H1 (cell line): ENCODE results near the gene CWC27. TPM values are rescaled to one million over a fixed set of nuclear protein-coding genes. Genes with fewer than 3 reads are reported as not detected.

ENCODE experiments used
- CTCF ChIA-PET: fragments of 300-600 bp; sonication (Branson Sonifier 250); formaldehyde crosslinking; loops from one replicate; lab custom pipeline; 2021; ENCODE audit not compliant: partially characterized antibody; lab: Charles Lee
- POLR2A ChIA-PET: fragments of 300-600 bp; sonication (Branson Sonifier 250); formaldehyde crosslinking; loops from one replicate; lab custom pipeline; 2021; ENCODE audit warnings: inconsistent platforms; ENCODE audit not compliant: partially characterized antibody; lab: Charles Lee
- DNase-seq, 2 experiments: peaks; one replicate each; pipeline versions ENCODE4 v3.0.0 to v3.0.0-alpha.2; 2010 to 2022; ENCODE audit warnings: low spot score in 2 of 2, low read depth in 1 of 2, mixed read lengths in 1 of 2
- FAIRE-seq: peaks from 2 replicates; lab custom pipeline; 2011; peaks lifted over from hg19 to GRCh38; lab: Jason Lieb, UNC
- H2AFZ ChIP-seq: 2 replicates; pipeline ENCODE4 v1.8.1; 2012; ENCODE audit warnings: low read length, inconsistent platforms
- H2AK5ac ChIP-seq: 2 replicates; pipeline ENCODE4 v1.6.1; 2013; ENCODE audit warnings: low read depth, low read length
- H2BK120ac ChIP-seq: replicated peaks from 2 replicates; pipeline ENCODE3; 2013; ENCODE audit warnings: low read depth, low read length, inconsistent platforms
- H2BK12ac ChIP-seq: 2 replicates; pipeline ENCODE4 v1.6.1; 2013; ENCODE audit warnings: low read depth, low read length
- H2BK15ac ChIP-seq: 2 replicates; pipeline ENCODE4 v1.6.1; 2013; ENCODE audit warnings: low read length
- H2BK20ac ChIP-seq: 2 replicates; pipeline ENCODE4 v1.6.1; 2013; ENCODE audit warnings: low read length
- H2BK5ac ChIP-seq: 2 replicates; pipeline ENCODE4 v1.6.1; 2013; ENCODE audit warnings: low read depth, low read length
- H3K14ac ChIP-seq: 2 replicates; pipeline ENCODE4 v1.6.1; 2013; ENCODE audit warnings: inconsistent platforms; ENCODE audit not compliant: insufficient read length
- H3K18ac ChIP-seq: 2 replicates; pipeline ENCODE4 v1.6.1; 2013; ENCODE audit warnings: low read length; ENCODE audit errors: extremely low read depth
- H3K23ac ChIP-seq: 2 replicates; pipeline ENCODE4 v1.6.1; 2013; ENCODE audit warnings: inconsistent platforms; ENCODE audit not compliant: insufficient read length
- H3K23me2 ChIP-seq: 2 replicates; pipeline ENCODE4 v1.6.1; 2013; ENCODE audit warnings: low read depth, low read length
- H3K27ac ChIP-seq: 2 replicates; pipeline ENCODE4 v1.6.1; 2011; ENCODE audit warnings: low read depth, low read length, inconsistent platforms
- H3K27me3 ChIP-seq, 4 experiments: replicated peaks in 1 of 4; 1 replicate in 1 of 4; 2 replicates in 3 of 4; pipeline versions ENCODE4 v1.6.1 to v1.8.1; 2011 to 2013; ENCODE audit warnings: low read length in 3 of 4, mild to moderate bottlenecking in 3 of 4, inconsistent platforms in 2 of 4, mixed read lengths in 2 of 4, moderate library complexity in 1 of 4; ENCODE audit not compliant: control insufficient read depth in 3 of 4, insufficient read depth in 3 of 4; ENCODE audit errors: extremely low read depth in 1 of 4
- H3K36me3 ChIP-seq, 4 experiments: 2 replicates each; pipeline versions ENCODE4 v1.6.1 to v1.8.1; 2011 to 2013; ENCODE audit warnings: mild to moderate bottlenecking in 4 of 4, low read length in 3 of 4, moderate library complexity in 2 of 4, control low read depth in 1 of 4, inconsistent platforms in 1 of 4; ENCODE audit not compliant: insufficient read depth in 4 of 4, control insufficient read depth in 2 of 4
- H3K4ac ChIP-seq: replicated peaks from 2 replicates; pipeline ENCODE3; 2013; ENCODE audit warnings: low read length, low read depth, mixed read lengths, inconsistent platforms; ENCODE audit not compliant: insufficient read length
- H3K4me1 ChIP-seq, 4 experiments: replicated peaks in 1 of 4; 1 replicate in 1 of 4; 2 replicates in 3 of 4; pipeline versions ENCODE4 v1.6.1 to v1.8.1; 2011 to 2013; ENCODE audit warnings: low read length in 3 of 4, inconsistent platforms in 2 of 4, mixed read lengths in 1 of 4; ENCODE audit not compliant: insufficient read depth in 4 of 4, control insufficient read depth in 3 of 4
- H3K4me2 ChIP-seq, 2 experiments: 2 replicates each; pipeline versions ENCODE4 v1.6.1 to v1.8.1; 2011 to 2013; ENCODE audit warnings: low read depth in 2 of 2, low read length in 2 of 2, control low read depth in 1 of 2, inconsistent platforms in 1 of 2, mild to moderate bottlenecking in 1 of 2; ENCODE audit not compliant: insufficient read depth in 1 of 2
- H3K4me3 ChIP-seq, 4 experiments: fragments of 200-600, 300-600 bp in 1 of 4; sonication (generic), shearing (Covaris generic), sonication (Bioruptor Twin) in 1 of 4; 2 replicates each; pipeline versions ENCODE4 v1.5.1 to v1.8.1; 2011 to 2016; ENCODE audit warnings: low read length in 4 of 4, low read depth in 3 of 4, control low read depth in 2 of 4, inconsistent platforms in 2 of 4, mild to moderate bottlenecking in 2 of 4, mixed read lengths in 1 of 4, moderate library complexity in 1 of 4; ENCODE audit not compliant: insufficient read depth in 2 of 4; ENCODE audit errors: extremely low read depth in 1 of 4
- H3K56ac ChIP-seq: replicated peaks from 2 replicates; pipeline ENCODE3; 2013; ENCODE audit warnings: low read depth, mild to moderate bottlenecking, mixed read lengths, low read length, inconsistent platforms; ENCODE audit not compliant: insufficient read length
- H3K79me1 ChIP-seq: 2 replicates; pipeline ENCODE4 v1.6.1; 2013; ENCODE audit warnings: low read depth, low read length, control low read depth
- H3K79me2 ChIP-seq, 2 experiments: 2 replicates each; pipeline versions ENCODE4 v1.6.1 to v1.8.1; 2012 to 2013; ENCODE audit warnings: low read length in 2 of 2, mild to moderate bottlenecking in 2 of 2, inconsistent platforms in 1 of 2; ENCODE audit not compliant: insufficient read depth in 2 of 2, control insufficient read depth in 1 of 2
- H3K9ac ChIP-seq, 4 experiments: replicated peaks in 1 of 4; 1 replicate in 1 of 4; 2 replicates in 3 of 4; pipeline versions ENCODE4 v1.6.1 to v1.8.1; 2011 to 2013; ENCODE audit warnings: low read depth in 3 of 4, low read length in 3 of 4, control low read depth in 2 of 4, mild to moderate bottlenecking in 2 of 4, moderate library complexity in 2 of 4, inconsistent platforms in 1 of 4; ENCODE audit errors: extremely low read depth in 1 of 4
- H3K9me3 ChIP-seq, 2 experiments: 2 replicates each; pipeline versions ENCODE4 v1.6.1 to v1.8.1; 2012 to 2013; ENCODE audit warnings: mild to moderate bottlenecking in 2 of 2, moderate library complexity in 2 of 2, control low read depth in 1 of 2, inconsistent platforms in 1 of 2, low read depth in 1 of 2, low read length in 1 of 2, mixed read lengths in 1 of 2; ENCODE audit not compliant: insufficient read depth in 2 of 2
- H4K20me1 ChIP-seq, 2 experiments: replicated peaks in 1 of 2; 2 replicates each; pipeline versions ENCODE3 to v1.8.1; 2011 to 2013; ENCODE audit warnings: inconsistent platforms in 2 of 2, low read length in 2 of 2, mild to moderate bottlenecking in 1 of 2; ENCODE audit not compliant: insufficient read depth in 2 of 2, control insufficient read depth in 1 of 2
- H4K5ac ChIP-seq: 2 replicates; pipeline ENCODE4 v1.6.1; 2013; ENCODE audit warnings: low read length, low read depth, mixed read lengths, inconsistent platforms; ENCODE audit not compliant: insufficient read length
- H4K8ac ChIP-seq: 2 replicates; pipeline ENCODE4 v1.8.0; 2013; ENCODE audit warnings: mild to moderate bottlenecking, moderate library complexity, low read length, inconsistent platforms; ENCODE audit not compliant: insufficient read depth; ENCODE audit errors: extremely low read depth
- H4K91ac ChIP-seq: replicated peaks from 2 replicates; pipeline ENCODE3; 2013; ENCODE audit warnings: low read length, mixed read lengths, inconsistent platforms; ENCODE audit not compliant: insufficient read length
- CEBPB ChIP-seq: IDR thresholded peaks from 2 replicates; pipeline ENCODE4 v1.6.1; 2012; ENCODE audit warnings: low read depth, low read length
- CHD1 ChIP-seq: IDR thresholded peaks from 2 replicates; pipeline ENCODE4 v1.6.1; 2012; ENCODE audit warnings: low read depth, low read length, improper control_type of control experiment
- EGR1 ChIP-seq: IDR thresholded peaks from 2 replicates; pipeline ENCODE4 v1.6.1; 2011; ENCODE audit warnings: low read depth, low read length, borderline replicate concordance
- GABPA ChIP-seq: IDR thresholded peaks from 2 replicates; pipeline ENCODE4 v1.6.1; 2011; ENCODE audit warnings: mild to moderate bottlenecking, low read length, moderate library complexity, borderline replicate concordance; ENCODE audit not compliant: insufficient read depth
- JUND ChIP-seq: IDR thresholded peaks from 2 replicates; pipeline ENCODE4 v1.6.1; 2011; ENCODE audit warnings: mild to moderate bottlenecking, improper control_type of control experiment, low read length
- POLR2A ChIP-seq, 2 experiments: IDR thresholded peaks; 1 replicate in 1 of 2; 2 replicates in 1 of 2; pipeline ENCODE4 v1.6.1; 2011; ENCODE audit warnings: low read depth in 2 of 2, low read length in 2 of 2, mild to moderate bottlenecking in 2 of 2; ENCODE audit errors: control extremely low read depth in 1 of 2
- RAD21 ChIP-seq, 2 experiments: IDR thresholded peaks in 1 of 2; conservative IDR thresholded peaks in 1 of 2; 2 replicates each; pipeline ENCODE4 v1.6.1; 2011; ENCODE audit warnings: low read depth in 2 of 2, low read length in 2 of 2, improper control_type of control experiment in 1 of 2, inconsistent platforms in 1 of 2, mild to moderate bottlenecking in 1 of 2, moderate library complexity in 1 of 2
- WGBS, 2 experiments: shearing (Covaris generic) in 1 of 2; methylation state at CpG; one replicate each; pipeline versions ENCODE4 v1.1.6 to v1.1.7; 2013 to 2015; ENCODE audit warnings: low lambda C conversion rate in 2 of 2, mixed read lengths in 2 of 2, inconsistent platforms in 1 of 2, low coverage in 1 of 2, missing lambda C conversion rate in 1 of 2; ENCODE audit not compliant: insufficient replicate concordance in 2 of 2, insufficient coverage in 1 of 2, insufficient read length in 1 of 2; ENCODE audit errors: extremely low coverage in 1 of 2, missing lambda C conversion rate in 1 of 2; 5-methylcytosine and 5-hydroxymethylcytosine counted together
- polyA plus RNA-seq, 7 experiments: library from polyadenylated mRNA; depleted of rRNA in 3 of 7; stranded (reverse) in 5 of 7; unstranded in 2 of 7; fragments of >200 nt in 5 of 7; fragments of 200-250 nt in 2 of 7; gene quantifications; 1 replicate in 5 of 7; 2 replicates in 1 of 7; 4 replicates in 1 of 7; pipeline versions ENCODE4 v1.2.1 to v1.2.3, GENCODE V29; 2011 to 2013; ENCODE audit warnings: missing spikeins in 2 of 7, mixed read lengths in 2 of 7
- total RNA-seq: library from RNA; stranded (reverse); fragmentation: NEBNext Ultra II Directional; extraction: Animal tissue kit (Norgen Biotek cat#: 25700); gene quantifications from 2 replicates; pipeline ENCODE4 v1.2.1, GENCODE V29; 2021

The CWC27 gene
- total and polyA plus RNA-seq, 2 of the 8 experiments (the other 6 are each of a cell fraction or from before 2014, with no cell fraction given), result 24.9 to 43.4 TPM

- H3K9me3 ChIP-seq, result no peaks in the 10 kb centered on the region
- TF ChIP-seq CHD1, result no peak
- TF ChIP-seq JUND, result no peak
- no peak for TF ChIP-seq RAD21 (IDR thresholded peaks at IDR 0.05 in 1 of 2, conservative IDR thresholded peaks at IDR 0.05 in 1 of 2; ENCODE audit: low read depth in 2 of 2, low read length in 2 of 2)
- no peak for TF ChIP-seq EGR1
- no peak for TF ChIP-seq CEBPB
- TF ChIP-seq GABPA, result no peak
- TF ChIP-seq POLR2A (IDR thresholded peaks at IDR 0.05; ENCODE audit: control extremely low read depth in 1 of 2, low read depth in 2 of 2, low read length in 2 of 2), result no peak
- TF ChIP-seq, all 59 proteins: peak for 0
- Histone ChIP-seq H2AFZ (no peak overlapping the region), H3K23me2 (no peaks in the 10 kb centered on the region), H2AK5ac (no peak overlapping the region), H2BK120ac (no peak overlapping the region), H2BK5ac (no peak overlapping the region), H3K4ac (no peak overlapping the region), H3K4me2 (no peak overlapping the region), H3K56ac (no peak overlapping the region), H3K4me3 (no peak overlapping the region), H3K27ac (no peak overlapping the region), H2BK12ac (no peak overlapping the region), H3K18ac (no peak overlapping the region), H4K8ac (no peak overlapping the region), H3K36me3 (peaks cover 0 to 15% (median 0%) of the 10 kb centered on the region in 4 experiments; a peak in 4 of 8 replicates), H4K5ac (no peak overlapping the region), H3K4me1 (peaks cover 0 to 3% (median 0%) of the 10 kb centered on the region in 4 experiments; a peak in 1 of 7 replicates), H2BK20ac (no peak overlapping the region), H3K27me3 (no peaks in the 10 kb centered on the region), H3K23ac (no peak overlapping the region), H3K14ac (no peak overlapping the region), H3K79me2 (no peaks in the 10 kb centered on the region), H3K79me1 (no peaks in the 10 kb centered on the region), H3K9ac (no peak overlapping the region), H4K91ac (no peak overlapping the region), H2BK15ac (no peak overlapping the region), H4K20me1 (no peaks in the 10 kb centered on the region)
- CTCF ChIA-PET, result no interaction called here
- WGBS, 2 experiments, result 94% methylated on average over 2 of the region's 2 CpGs; no CpG with 5 or more reads in 1 of the 2 experiments
- DNase-seq (no peak), FAIRE-seq (no peak)
- POLR2A ChIA-PET, result no interaction called here
Measured at GRCh38 chr5:64800926-64801325, 32.2 kb downstream of the CWC27 start.
